Measurements from ENCODE around the gene NHSL1.

Gene NHSL1

GRCh38 chr6:138378463-138378862, 120.8 kb downstream of the NHSL1 start:
- POLR2A ChIA-PET = no interaction called here
- CTCF ChIA-PET = no interaction called here

DNA sequence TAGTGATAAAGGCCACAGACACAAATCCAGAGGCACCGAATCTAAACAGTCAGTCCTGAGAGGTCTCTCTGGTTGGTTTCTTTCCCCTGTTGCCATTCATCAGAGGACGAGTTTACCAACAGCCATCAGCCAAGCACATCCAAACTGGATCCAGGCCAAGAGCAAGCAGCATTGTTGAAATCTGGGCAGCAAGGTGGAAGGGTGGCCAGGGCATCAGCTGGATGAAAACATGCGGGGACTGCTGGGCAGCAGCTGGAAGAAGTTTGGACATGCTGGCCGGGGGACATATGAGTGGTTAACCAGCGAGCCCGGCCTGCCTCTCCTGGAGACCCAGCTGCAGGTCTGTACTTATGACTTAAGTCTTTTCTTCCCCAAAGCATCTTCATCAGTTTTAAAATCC, 121.5 kb downstream of the NHSL1 start, which contains the start of gene SMIM28:
SMIM28 (plus strand) TSS at position 62 of the 400 bp plus-strand sequence; CDS start at position 230, 168 bp downstream.
- CTCF ChIA-PET = no interaction called here
- TF ChIP-seq ZNF501 (tag by site-specific recombination; IDR thresholded peaks at IDR 0.05) (no peak), ZNF747 (tag by site-specific recombination; IDR thresholded peaks at IDR 0.05) (no peak), ZNF549 (tag by site-specific recombination; IDR thresholded peaks at IDR 0.05) (no peak), ZNF768 (tag by site-specific recombination; IDR thresholded peaks at IDR 0.05) (no peak), RBAK (tag by site-specific recombination; IDR thresholded peaks at IDR 0.05) (no peak), TSHZ1 (tag by site-specific recombination; IDR thresholded peaks at IDR 0.05; ENCODE audit: borderline replicate concordance) (no peak), REPIN1 (tag by site-specific recombination; IDR thresholded peaks at IDR 0.05; ENCODE audit: low read depth) (no peak), ZBTB21 (tag by site-specific recombination; IDR thresholded peaks at IDR 0.05) (no peak), GLIS2 (tag by site-specific recombination; IDR thresholded peaks at IDR 0.05) (no peak)
- H3K4me3 ChIP-seq (ENCODE audit: low read depth, low read length) = no peak within 1 kb of the TSS
- POLR2A ChIA-PET = no interaction called here
- H3K27ac ChIP-seq (ENCODE audit: extremely low read depth, low read depth, low read length) = no peak within 1 kb of the TSS
- H3K9me3 ChIP-seq (ENCODE audit: control insufficient read depth, insufficient read depth, low read depth, low read length) = no peaks in the 10 kb centered on the region
- H3K4me1 ChIP-seq (ENCODE audit: control insufficient read depth, insufficient read depth, low read length) = no peaks in the 10 kb centered on the region
- no peaks in the 10 kb centered on the region for H3K36me3 ChIP-seq (ENCODE audit: control insufficient read depth in 2 of 2, insufficient read depth in 1 of 2, low read length in 2 of 2)

More at GRCh38 chr6:138378463-138378862, 120.8 kb downstream of the NHSL1 start:
- Histone ChIP-seq H3K27ac (ENCODE audit: extremely low read depth, low read depth, low read length) (no peak overlapping the region), H3K9me3 (ENCODE audit: control insufficient read depth, insufficient read depth, low read depth, low read length) (no peaks in the 10 kb centered on the region), H3K4me1 (ENCODE audit: control insufficient read depth, insufficient read depth, low read length) (no peaks in the 10 kb centered on the region), H3K36me3 (ENCODE audit: control insufficient read depth in 2 of 2, insufficient read depth in 1 of 2, low read length in 2 of 2) (no peaks in the 10 kb centered on the region), H3K4me3 (ENCODE audit: low read depth, low read length) (no peak overlapping the region)
- TF ChIP-seq ZNF19 (tag by site-specific recombination; IDR thresholded peaks at IDR 0.05; ENCODE audit: low read depth) = no peak
- TF ChIP-seq ZNF660 (tag by site-specific recombination; IDR thresholded peaks at IDR 0.05) = no peak
- no peak for TF ChIP-seq ZNF138 (tag by site-specific recombination; IDR thresholded peaks at IDR 0.05; ENCODE audit: borderline replicate concordance)
- TF ChIP-seq ZBTB7A (tag by site-specific recombination; IDR thresholded peaks at IDR 0.05; ENCODE audit: low read depth) = no peak
- TF ChIP-seq ZNF155 (tag by site-specific recombination; IDR thresholded peaks at IDR 0.05) = no peak
- no peak for TF ChIP-seq PATZ1 (tag by site-specific recombination; IDR thresholded peaks at IDR 0.05)
- no peak for TF ChIP-seq ZNF157 (tag by site-specific recombination; IDR thresholded peaks at IDR 0.05)
- TF ChIP-seq ZNF114 (tag by site-specific recombination; IDR thresholded peaks at IDR 0.05) = no peak
- no peak for TF ChIP-seq TSHZ1 (tag by site-specific recombination; IDR thresholded peaks at IDR 0.05; ENCODE audit: borderline replicate concordance)
- no peak for TF ChIP-seq ZSCAN16 (tag by site-specific recombination; IDR thresholded peaks at IDR 0.05)
